Keratinocyte (primary cell): ENCODE results near the gene RHOBTB1.

Experiments used
- EZH2 ChIP-seq: IDR thresholded peaks from one replicate; pipeline ENCODE4 v1.6.1; 2012; ENCODE audit warnings: inconsistent platforms, mild to moderate bottlenecking, low read length, moderate library complexity
- TF ChIP-seq, protein P1 (sequence below), 3 experiments: IDR thresholded peaks in 1 of 3; conservative IDR thresholded peaks in 1 of 3; optimal IDR thresholded peaks in 1 of 3; 2 replicates in 2 of 3; 3 replicates in 1 of 3; pipeline versions ENCODE3 to v1.5.1; 2011; ENCODE audit warnings: low read length in 3 of 3, mild to moderate bottlenecking in 3 of 3, moderate library complexity in 2 of 3, control low read depth in 1 of 3, inconsistent platforms in 1 of 3; ENCODE audit not compliant: insufficient read depth in 2 of 3; ENCODE audit errors: extremely low read depth in 1 of 3

DNA sequence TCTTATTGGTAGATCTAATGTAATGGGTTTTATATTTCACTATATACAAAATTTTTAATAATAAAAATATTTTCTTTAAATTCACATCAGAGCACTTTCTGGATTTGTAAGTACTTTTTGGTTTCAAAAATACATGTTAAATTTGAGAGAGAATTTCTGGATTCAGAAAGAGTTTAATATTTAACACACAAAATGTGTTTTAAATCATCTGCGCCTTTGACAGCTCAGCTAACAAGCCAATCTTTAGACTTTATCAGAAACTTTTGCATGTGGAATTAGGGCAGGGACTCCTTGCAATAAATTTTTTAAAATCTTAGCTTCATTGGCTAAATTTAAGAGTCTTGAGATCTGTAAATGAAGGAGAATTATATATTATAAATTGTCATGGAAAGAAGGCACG is 32.7 kb upstream of the RHOBTB1 start:
- TF ChIP-seq, protein P1, sequence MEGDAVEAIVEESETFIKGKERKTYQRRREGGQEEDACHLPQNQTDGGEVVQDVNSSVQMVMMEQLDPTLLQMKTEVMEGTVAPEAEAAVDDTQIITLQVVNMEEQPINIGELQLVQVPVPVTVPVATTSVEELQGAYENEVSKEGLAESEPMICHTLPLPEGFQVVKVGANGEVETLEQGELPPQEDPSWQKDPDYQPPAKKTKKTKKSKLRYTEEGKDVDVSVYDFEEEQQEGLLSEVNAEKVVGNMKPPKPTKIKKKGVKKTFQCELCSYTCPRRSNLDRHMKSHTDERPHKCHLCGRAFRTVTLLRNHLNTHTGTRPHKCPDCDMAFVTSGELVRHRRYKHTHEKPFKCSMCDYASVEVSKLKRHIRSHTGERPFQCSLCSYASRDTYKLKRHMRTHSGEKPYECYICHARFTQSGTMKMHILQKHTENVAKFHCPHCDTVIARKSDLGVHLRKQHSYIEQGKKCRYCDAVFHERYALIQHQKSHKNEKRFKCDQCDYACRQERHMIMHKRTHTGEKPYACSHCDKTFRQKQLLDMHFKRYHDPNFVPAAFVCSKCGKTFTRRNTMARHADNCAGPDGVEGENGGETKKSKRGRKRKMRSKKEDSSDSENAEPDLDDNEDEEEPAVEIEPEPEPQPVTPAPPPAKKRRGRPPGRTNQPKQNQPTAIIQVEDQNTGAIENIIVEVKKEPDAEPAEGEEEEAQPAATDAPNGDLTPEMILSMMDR (optimal IDR thresholded peaks at IDR 0.05 in 1 of 3, IDR thresholded peaks at IDR 0.05 in 1 of 3, conservative IDR thresholded peaks at IDR 0.05 in 1 of 3; ENCODE audit: extremely low read depth in 1 of 3, insufficient read depth in 2 of 3, low read length in 3 of 3): no peak
- TF ChIP-seq EZH2: no peak
